Large intestine (tissue), 3 donors: Measurements from ENCODE around the gene HIVEP1. TPM values are rescaled to one million over a fixed set of nuclear protein-coding genes. Genes with fewer than 3 reads are reported as not detected.

ENCODE experiments used
- DNase-seq, 2 donors: peaks; one replicate each; pipeline versions ENCODE4 v3.0.0 to v3.0.0-alpha.2; 2013
- H3K27ac ChIP-seq: one replicate; pipeline ENCODE4 v1.5.1; 2013; ENCODE audit warnings: low read length
- H3K27me3 ChIP-seq: 2 replicates; pipeline ENCODE4 v1.6.1; 2013; ENCODE audit warnings: low read length; ENCODE audit not compliant: control insufficient read depth, insufficient read depth
- H3K36me3 ChIP-seq: 2 replicates; pipeline ENCODE4 v1.6.1; 2013; ENCODE audit warnings: low read length; ENCODE audit not compliant: control insufficient read depth, insufficient read depth
- H3K4me1 ChIP-seq: one replicate; pipeline ENCODE4 v1.6.1; 2013; ENCODE audit warnings: low read length; ENCODE audit not compliant: control insufficient read depth, insufficient read depth
- H3K4me3 ChIP-seq: one replicate; pipeline ENCODE4 v1.5.1; 2013; ENCODE audit warnings: low read length
- H3K9me3 ChIP-seq: one replicate; pipeline ENCODE4 v1.6.1; 2013; ENCODE audit warnings: mild to moderate bottlenecking, low read depth, low read length, moderate library complexity; ENCODE audit not compliant: control insufficient read depth
- WGBS: methylation state at CpG from one replicate; pipeline ENCODE4 v1.1.5; 2013; ENCODE audit warnings: low lambda C conversion rate; ENCODE audit not compliant: insufficient coverage; 5-methylcytosine and 5-hydroxymethylcytosine counted together
- polyA plus RNA-seq: library from polyadenylated mRNA; unstranded; fragments of 120-200 nt; gene quantifications from one replicate; pipeline ENCODE4 v1.2.1, GENCODE V29; 2013

The HIVEP1 gene
- polyA plus RNA-seq, 1 donor = 24.2 TPM

DNA sequence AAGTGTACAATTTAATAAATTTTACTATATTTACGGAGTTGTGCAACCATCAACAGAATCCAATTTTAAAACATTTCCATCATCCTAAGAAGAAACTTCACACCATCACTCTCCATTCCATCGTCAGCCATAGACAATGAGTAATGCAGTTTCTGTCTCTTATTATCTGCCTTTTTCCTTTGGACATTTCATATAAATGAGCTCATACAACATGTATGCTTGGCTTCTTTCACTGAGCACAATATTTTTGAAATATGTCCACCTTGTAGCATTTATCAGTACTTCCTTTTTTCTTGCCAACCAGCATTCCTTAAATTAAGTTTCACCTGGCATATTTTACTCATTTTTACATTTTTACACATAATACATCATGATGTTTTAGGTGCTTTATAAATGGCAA is 22.7 kb upstream of the HIVEP1 start:
- Histone ChIP-seq H3K27ac (no peak overlapping the region), H3K4me1 (no peaks in the 10 kb centered on the region), H3K9me3 (no peaks in the 10 kb centered on the region), H3K27me3 (no peaks in the 10 kb centered on the region), H3K4me3 (no peak overlapping the region), H3K36me3 (no peaks in the 10 kb centered on the region)
- 100% methylated on average over 2 of the region's 2 CpGs for WGBS
- DNase-seq = no peak

DNA sequence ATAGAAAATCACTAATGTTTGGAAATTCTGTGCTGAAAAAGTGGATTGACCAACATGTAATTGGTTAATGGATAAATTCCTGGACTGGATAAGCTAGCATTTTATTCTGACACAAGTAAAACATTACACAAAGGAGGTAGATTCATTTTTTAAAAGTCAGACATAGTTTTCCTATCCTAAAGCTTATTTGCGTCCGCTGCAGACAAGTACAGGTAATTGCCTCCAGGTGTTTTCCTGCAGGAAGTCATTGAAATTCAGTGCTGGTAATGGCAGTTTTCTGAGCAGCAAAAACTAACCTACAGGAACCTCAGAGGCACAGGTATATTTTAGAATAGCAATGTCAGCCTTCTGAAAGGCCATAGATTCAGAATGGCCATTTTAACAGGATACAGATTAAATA is 20.0 kb upstream of the HIVEP1 start:
- H3K9me3 ChIP-seq = no peaks in the 10 kb centered on the region
- no peak overlapping the region for H3K27ac ChIP-seq
- H3K4me3 ChIP-seq = no peak overlapping the region
- no peak for DNase-seq
- H3K27me3 ChIP-seq = no peaks in the 10 kb centered on the region
- H3K4me1 ChIP-seq = no peaks in the 10 kb centered on the region
- WGBS = no CpG with 5 or more reads among the region's 2 CpGs
- H3K36me3 ChIP-seq = no peaks in the 10 kb centered on the region

GRCh38 chr6:11994875-11995461 is 17.1 kb upstream of the HIVEP1 start:
- no CpG with 5 or more reads among the region's 4 CpGs for WGBS
- Histone ChIP-seq H3K9me3 (no peaks in the 10 kb centered on the region), H3K27ac (no peak overlapping the region), H3K36me3 (no peaks in the 10 kb centered on the region), H3K4me1 (no peaks in the 10 kb centered on the region), H3K27me3 (no peaks in the 10 kb centered on the region), H3K4me3 (no peak overlapping the region)
- DNase-seq = no peak

GRCh38 chr6:11996751-11997150 is 15.4 kb upstream of the HIVEP1 start:
- no peak overlapping the region for H3K4me3 ChIP-seq
- no peaks in the 10 kb centered on the region for H3K36me3 ChIP-seq
- H3K27ac ChIP-seq = no peak overlapping the region
- no peaks in the 10 kb centered on the region for H3K4me1 ChIP-seq
- no peak for DNase-seq
- 67% methylated on average over 1 of the region's 1 CpG for WGBS
- no peaks in the 10 kb centered on the region for H3K27me3 ChIP-seq
- H3K9me3 ChIP-seq = no peaks in the 10 kb centered on the region

DNA sequence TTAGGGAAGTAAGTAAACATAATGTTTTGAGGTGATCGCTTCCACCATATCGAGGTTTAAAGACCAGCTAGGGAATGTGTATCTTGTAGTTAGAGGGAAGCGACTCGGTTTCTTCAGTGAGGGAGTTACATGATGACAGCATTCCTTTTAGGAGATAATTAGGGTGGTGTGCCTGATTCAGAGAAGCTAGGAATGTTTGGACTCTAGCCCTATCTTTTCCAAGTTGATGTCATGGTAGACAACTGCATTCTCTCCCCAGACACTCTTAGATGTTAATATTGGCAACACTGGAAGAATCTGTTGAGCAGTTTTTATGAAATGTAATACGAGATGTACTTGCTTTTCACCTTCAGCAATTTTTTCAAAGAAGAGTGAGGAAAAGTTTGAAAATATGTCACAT is 12.9 kb upstream of the HIVEP1 start:
- Histone ChIP-seq H3K27me3 (no peaks in the 10 kb centered on the region), H3K27ac (no peak overlapping the region), H3K4me3 (no peak overlapping the region), H3K36me3 (no peaks in the 10 kb centered on the region), H3K9me3 (no peaks in the 10 kb centered on the region), H3K4me1 (no peaks in the 10 kb centered on the region)
- 100% methylated on average over 1 of the region's 5 CpGs for whole genome bisulfite sequencing
- no peak for DNase-seq

DNA sequence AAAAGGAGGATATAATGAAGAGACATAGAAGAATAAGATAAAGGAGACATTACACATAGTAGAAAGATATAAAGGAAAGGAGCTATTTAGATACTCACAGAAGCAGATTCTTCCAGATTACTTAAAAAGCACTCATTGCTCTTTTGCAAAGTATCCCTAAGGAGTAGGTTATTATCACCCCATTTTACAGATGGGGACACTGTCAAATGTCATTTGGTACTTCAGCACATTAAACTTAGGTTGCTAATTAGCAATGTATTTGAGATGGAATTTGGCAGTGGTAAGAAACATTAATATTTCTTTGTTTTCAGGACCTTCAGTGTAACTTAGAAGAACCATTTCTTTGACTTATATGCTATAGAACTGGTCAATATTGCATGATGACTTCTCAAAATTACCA is 11.9 kb upstream of the HIVEP1 start:
- H3K4me1 ChIP-seq = no peaks in the 10 kb centered on the region
- H3K36me3 ChIP-seq = no peaks in the 10 kb centered on the region
- no peak for DNase-seq
- H3K9me3 ChIP-seq = no peaks in the 10 kb centered on the region
- H3K27me3 ChIP-seq = no peaks in the 10 kb centered on the region
- no peak overlapping the region for H3K4me3 ChIP-seq
- no peak overlapping the region for H3K27ac ChIP-seq

DNA sequence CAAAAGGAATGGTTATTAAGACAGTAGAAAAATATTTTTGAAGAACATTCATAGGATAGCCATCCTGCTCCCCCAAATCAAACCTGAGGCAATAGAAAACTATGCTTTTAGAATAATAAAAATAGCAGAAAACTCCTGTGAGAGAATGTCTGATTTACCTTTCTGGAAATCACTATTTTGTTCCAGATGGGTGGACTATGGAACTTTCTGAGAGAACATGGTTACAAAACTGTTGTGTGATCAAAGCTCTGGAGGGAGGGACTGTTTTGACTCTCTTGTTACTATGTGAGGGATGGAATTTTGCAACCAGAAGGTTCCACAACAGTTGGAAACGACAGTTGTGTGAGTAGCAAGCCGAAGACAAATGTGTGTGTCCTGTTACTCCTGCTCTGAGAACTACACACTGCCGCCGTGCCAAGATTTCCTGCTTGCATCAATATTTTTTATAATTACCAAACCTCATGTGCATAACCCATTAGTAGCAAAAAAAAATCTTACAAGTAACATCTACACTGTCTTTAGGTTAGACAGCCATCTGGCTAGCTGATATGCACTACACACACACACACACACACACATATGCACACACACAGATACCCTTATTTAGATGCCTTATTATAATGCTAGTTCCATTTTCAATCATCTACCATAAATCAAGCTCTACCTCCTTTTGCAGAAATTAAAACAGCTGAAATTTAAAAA is 11.0 kb upstream of the HIVEP1 start:
- no peaks in the 10 kb centered on the region for H3K4me1 ChIP-seq
- no peaks in the 10 kb centered on the region for H3K9me3 ChIP-seq
- no peak overlapping the region for H3K4me3 ChIP-seq
- H3K36me3 ChIP-seq = no peaks in the 10 kb centered on the region
- peak in 1 of 2 donors; percentile 39 for DNase-seq
- no peak overlapping the region for H3K27ac ChIP-seq
- WGBS = 53% methylated on average over 2 of the region's 4 CpGs
- no peaks in the 10 kb centered on the region for H3K27me3 ChIP-seq

DNA sequence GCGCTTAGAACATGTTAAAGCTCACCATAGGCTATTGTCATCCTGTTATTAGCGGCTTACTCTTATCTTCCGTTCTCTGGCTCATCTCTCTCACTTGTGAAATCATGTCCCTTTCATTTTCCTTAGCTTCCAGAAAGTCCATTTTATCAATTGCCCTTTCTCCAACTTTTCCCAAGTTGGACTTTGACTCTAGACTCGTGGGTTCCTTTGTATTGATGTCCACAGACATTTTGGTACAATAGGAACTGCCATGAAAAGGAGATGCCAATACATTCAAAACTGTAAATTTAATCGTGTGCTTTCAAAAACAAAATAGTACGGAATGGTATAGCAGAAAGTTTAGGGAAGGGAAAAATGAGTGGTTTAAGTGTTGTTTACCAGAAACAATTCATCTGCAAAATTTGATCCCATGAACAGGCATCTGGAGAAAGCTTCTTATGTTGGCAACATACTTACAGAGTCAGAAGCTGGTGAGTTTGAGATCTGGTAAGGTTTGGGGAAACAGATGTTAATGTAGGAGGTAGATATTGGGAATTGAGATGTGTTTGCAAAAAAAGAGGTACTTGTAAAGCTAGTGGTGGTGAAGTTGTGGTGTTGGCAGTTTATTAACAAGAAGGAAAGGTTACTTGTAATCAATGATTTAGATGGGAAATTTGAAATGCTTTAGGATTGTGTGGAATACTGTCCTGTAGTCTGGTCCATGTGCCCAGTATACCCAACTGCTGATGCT is 10.2 kb upstream of the HIVEP1 start:
- no peak overlapping the region for H3K27ac ChIP-seq
- H3K4me3 ChIP-seq = no peak overlapping the region
- no peaks in the 10 kb centered on the region for H3K27me3 ChIP-seq
- peak; percentile 19 to 61 for DNase-seq
- no peaks in the 10 kb centered on the region for H3K9me3 ChIP-seq
- H3K4me1 ChIP-seq = peaks cover 2% of the 10 kb centered on the region
- no peaks in the 10 kb centered on the region for H3K36me3 ChIP-seq
- 67% methylated on average over 3 of the region's 6 CpGs for whole genome bisulfite sequencing

DNA sequence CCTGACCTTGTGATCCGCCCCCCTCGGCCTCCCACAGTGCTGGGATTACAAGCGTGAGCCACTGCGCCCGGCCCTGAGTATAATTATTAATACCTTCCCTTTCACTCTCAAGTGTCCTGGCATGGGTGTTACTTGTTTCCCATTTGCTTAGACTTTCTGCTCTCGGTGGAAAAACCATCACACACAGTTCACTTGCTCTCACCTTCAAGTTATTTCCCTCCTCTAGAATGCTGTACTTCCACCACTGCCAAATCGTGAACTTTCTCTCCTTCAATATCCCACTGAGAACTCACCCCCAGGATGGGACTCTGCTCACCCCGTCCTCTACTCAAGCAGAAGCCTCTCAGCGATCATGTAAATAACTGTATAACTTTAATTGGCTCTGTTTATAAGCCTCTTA is 4.6 kb upstream of the HIVEP1 start:
- peak overlapping the region; percentile 94 for H3K27ac ChIP-seq
- H3K4me3 ChIP-seq = no peak overlapping the region
- DNase-seq = peak in 1 of 2 donors; percentile 49
- peaks cover 8% of the 10 kb centered on the region for H3K4me1 ChIP-seq
- H3K9me3 ChIP-seq = no peaks in the 10 kb centered on the region
- no peaks in the 10 kb centered on the region for H3K36me3 ChIP-seq
- 27% methylated on average over 3 of the region's 9 CpGs for WGBS
- no peaks in the 10 kb centered on the region for H3K27me3 ChIP-seq

GRCh38 chr6:12007887-12008286 is 4.2 kb upstream of the HIVEP1 start:
- peak overlapping the region; percentile 94 for H3K27ac ChIP-seq
- 47% methylated on average over 2 of the region's 4 CpGs for WGBS
- no peaks in the 10 kb centered on the region for H3K36me3 ChIP-seq
- DNase-seq = no peak
- H3K4me3 ChIP-seq = peak overlapping the region; percentile 61
- peaks cover 8% of the 10 kb centered on the region for H3K4me1 ChIP-seq
- H3K27me3 ChIP-seq = no peaks in the 10 kb centered on the region
- H3K9me3 ChIP-seq = no peaks in the 10 kb centered on the region
